ENCODE results near the gene TENM3.

The TENM3 gene

DNA sequence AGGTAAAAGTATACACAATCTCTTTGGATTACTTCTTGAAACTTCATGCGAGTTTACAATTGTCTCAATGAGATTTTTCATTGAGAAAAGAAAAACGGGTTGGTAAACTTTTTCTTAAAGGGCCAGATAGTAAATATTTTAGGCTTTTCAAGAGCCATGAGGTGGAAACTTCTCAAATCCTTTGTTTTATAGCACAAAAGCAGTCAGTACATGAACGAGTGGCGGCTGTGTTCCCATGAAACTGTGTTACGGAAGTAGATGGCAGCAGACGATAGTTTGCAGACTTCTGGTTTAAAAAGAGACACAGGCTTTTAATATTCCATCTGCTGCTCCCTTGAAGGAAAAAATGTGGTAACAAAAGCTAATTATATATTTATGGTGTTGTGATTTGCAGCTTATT lies 332.0 kb downstream of the TENM3 start:
- no peak overlapping the region for H3K4me3 ChIP-seq (ENCODE audit: low read depth, low read length, poor library complexity, severe bottlenecking)
- H3K4me1 ChIP-seq (ENCODE audit: insufficient read depth, low read length, severe bottlenecking): no peaks in the 10 kb centered on the region
- H3K27ac ChIP-seq (ENCODE audit: low read depth, low read length, poor library complexity, severe bottlenecking): no peak overlapping the region
- no peaks in the 10 kb centered on the region for H3K9me3 ChIP-seq (ENCODE audit: low read length)
- no peaks in the 10 kb centered on the region for H4K20me1 ChIP-seq (ENCODE audit: insufficient read depth, low read length)
- H3F3A ChIP-seq (ENCODE audit: insufficient read depth, low read length): no peaks in the 10 kb centered on the region
- no peaks in the 10 kb centered on the region for H3K79me2 ChIP-seq (ENCODE audit: insufficient read depth, low read length)
- H3K27me3 ChIP-seq (ENCODE audit: insufficient read depth, low read length): no peaks in the 10 kb centered on the region
- TF ChIP-seq, protein P1, sequence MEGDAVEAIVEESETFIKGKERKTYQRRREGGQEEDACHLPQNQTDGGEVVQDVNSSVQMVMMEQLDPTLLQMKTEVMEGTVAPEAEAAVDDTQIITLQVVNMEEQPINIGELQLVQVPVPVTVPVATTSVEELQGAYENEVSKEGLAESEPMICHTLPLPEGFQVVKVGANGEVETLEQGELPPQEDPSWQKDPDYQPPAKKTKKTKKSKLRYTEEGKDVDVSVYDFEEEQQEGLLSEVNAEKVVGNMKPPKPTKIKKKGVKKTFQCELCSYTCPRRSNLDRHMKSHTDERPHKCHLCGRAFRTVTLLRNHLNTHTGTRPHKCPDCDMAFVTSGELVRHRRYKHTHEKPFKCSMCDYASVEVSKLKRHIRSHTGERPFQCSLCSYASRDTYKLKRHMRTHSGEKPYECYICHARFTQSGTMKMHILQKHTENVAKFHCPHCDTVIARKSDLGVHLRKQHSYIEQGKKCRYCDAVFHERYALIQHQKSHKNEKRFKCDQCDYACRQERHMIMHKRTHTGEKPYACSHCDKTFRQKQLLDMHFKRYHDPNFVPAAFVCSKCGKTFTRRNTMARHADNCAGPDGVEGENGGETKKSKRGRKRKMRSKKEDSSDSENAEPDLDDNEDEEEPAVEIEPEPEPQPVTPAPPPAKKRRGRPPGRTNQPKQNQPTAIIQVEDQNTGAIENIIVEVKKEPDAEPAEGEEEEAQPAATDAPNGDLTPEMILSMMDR (IDR thresholded peaks at IDR 0.05; ENCODE audit: low read length): no peak
- no peak for TF ChIP-seq EZH2 (IDR thresholded peaks at IDR 0.05; ENCODE audit: borderline replicate concordance, low read length)
- H3K9me2 ChIP-seq (ENCODE audit: low read depth, low read length): no peaks in the 10 kb centered on the region
- no peak overlapping the region for H3K9ac ChIP-seq (ENCODE audit: low read length)
- no peak overlapping the region for H3K4me2 ChIP-seq (ENCODE audit: low read length)
- H2AFZ ChIP-seq (ENCODE audit: low read length): no peak overlapping the region
- no peaks in the 10 kb centered on the region for H3K36me3 ChIP-seq (ENCODE audit: insufficient read depth, low read length)

DNA sequence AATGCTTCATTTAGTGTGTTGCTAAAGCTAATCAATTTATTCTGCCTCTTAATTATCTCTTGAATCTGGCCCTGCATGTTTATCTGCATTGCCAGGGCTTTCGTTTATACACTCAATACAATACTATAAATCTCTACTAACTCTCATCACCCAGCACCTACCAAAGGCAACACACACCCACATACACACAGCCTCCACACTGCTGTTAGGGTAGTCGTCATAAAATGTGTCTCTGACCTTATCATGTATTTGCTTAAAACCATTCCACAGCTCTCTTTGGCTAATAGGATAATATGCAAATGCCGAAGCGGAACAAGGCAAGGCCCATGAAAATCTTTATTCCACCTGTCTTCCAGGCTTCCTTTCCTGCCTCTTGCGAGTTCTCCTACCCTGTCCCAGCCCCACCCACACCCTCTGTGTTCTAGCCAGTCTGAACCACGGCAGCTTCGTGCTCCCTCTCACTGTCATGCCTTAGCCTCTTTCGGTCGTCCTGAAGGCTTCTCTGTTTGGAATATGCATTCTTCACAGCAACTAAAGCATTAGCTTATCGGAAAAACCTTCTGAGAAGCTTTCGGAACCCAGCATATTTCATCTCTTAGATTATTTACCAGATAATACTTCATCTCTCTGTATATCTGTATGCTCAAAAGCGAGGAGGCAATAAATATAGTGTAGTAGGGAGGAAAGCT lies 333.5 kb downstream of the TENM3 start:
- H3K27me3 ChIP-seq (ENCODE audit: insufficient read depth, low read length): no peaks in the 10 kb centered on the region
- H4K20me1 ChIP-seq (ENCODE audit: insufficient read depth, low read length): no peaks in the 10 kb centered on the region
- no peaks in the 10 kb centered on the region for H3K36me3 ChIP-seq (ENCODE audit: insufficient read depth, low read length)
- no peak overlapping the region for H3K4me3 ChIP-seq (ENCODE audit: low read depth, low read length, poor library complexity, severe bottlenecking)
- H3K9me3 ChIP-seq (ENCODE audit: low read length): no peaks in the 10 kb centered on the region
- no peak overlapping the region for H3K27ac ChIP-seq (ENCODE audit: low read depth, low read length, poor library complexity, severe bottlenecking)
- no peak overlapping the region for H3K9ac ChIP-seq (ENCODE audit: low read length)
- no peaks in the 10 kb centered on the region for H3K79me2 ChIP-seq (ENCODE audit: insufficient read depth, low read length)
- H2AFZ ChIP-seq (ENCODE audit: low read length): no peak overlapping the region
- H3F3A ChIP-seq (ENCODE audit: insufficient read depth, low read length): no peaks in the 10 kb centered on the region
- H3K4me1 ChIP-seq (ENCODE audit: insufficient read depth, low read length, severe bottlenecking): no peaks in the 10 kb centered on the region
- no peak for TF ChIP-seq EZH2 (IDR thresholded peaks at IDR 0.05; ENCODE audit: borderline replicate concordance, low read length)
- TF ChIP-seq, protein P1 (IDR thresholded peaks at IDR 0.05; ENCODE audit: low read length): no peak
- no peaks in the 10 kb centered on the region for H3K9me2 ChIP-seq (ENCODE audit: low read depth, low read length)
- H3K4me2 ChIP-seq (ENCODE audit: low read length): no peak overlapping the region

GRCh38 chr4:182577411-182577810 lies 334.2 kb downstream of the TENM3 start:
- Histone ChIP-seq H2AFZ (ENCODE audit: low read length) (no peak overlapping the region), H3K79me2 (ENCODE audit: insufficient read depth, low read length) (no peaks in the 10 kb centered on the region)
- TF ChIP-seq EZH2 (IDR thresholded peaks at IDR 0.05; ENCODE audit: borderline replicate concordance, low read length): no peak
- TF ChIP-seq, protein P1 (IDR thresholded peaks at IDR 0.05; ENCODE audit: low read length): no peak

More at GRCh38 chr4:182577411-182577810, 334.2 kb downstream of the TENM3 start:
- Histone ChIP-seq H3K36me3 (ENCODE audit: insufficient read depth, low read length) (no peaks in the 10 kb centered on the region), H3K27me3 (ENCODE audit: insufficient read depth, low read length) (no peaks in the 10 kb centered on the region), H4K20me1 (ENCODE audit: insufficient read depth, low read length) (no peaks in the 10 kb centered on the region), H3K9me3 (ENCODE audit: low read length) (no peaks in the 10 kb centered on the region), H3K4me1 (ENCODE audit: insufficient read depth, low read length, severe bottlenecking) (no peaks in the 10 kb centered on the region), H3F3A (ENCODE audit: insufficient read depth, low read length) (no peaks in the 10 kb centered on the region), H3K4me3 (ENCODE audit: low read depth, low read length, poor library complexity, severe bottlenecking) (no peak overlapping the region), H3K9ac (ENCODE audit: low read length) (no peak overlapping the region), H3K4me2 (ENCODE audit: low read length) (no peak overlapping the region), H3K9me2 (ENCODE audit: low read depth, low read length) (no peaks in the 10 kb centered on the region), H3K27ac (ENCODE audit: low read depth, low read length, poor library complexity, severe bottlenecking) (no peak overlapping the region)
